GM21723 (cell line): Measurements from ENCODE around the gene FARSA.
"Not testable (repeated sequence)": the region's sequence is repeated elsewhere in the genome, so short reads cannot be mapped to it uniquely, and the experiment has no call there.

Experiments used
- ATAC-seq: cut with Tn5 transposase; IDR thresholded peaks from one replicate; pipeline ENCODE4 v1.9.1; 2021; ENCODE audit warnings: mild to moderate bottlenecking, moderate library complexity; ENCODE audit not compliant: unreplicated experiment

The FARSA gene

GRCh38 chr19:12891553-12892021 lies 41.9 kb downstream of the FARSA start:
- ATAC-seq: no peak

DNA sequence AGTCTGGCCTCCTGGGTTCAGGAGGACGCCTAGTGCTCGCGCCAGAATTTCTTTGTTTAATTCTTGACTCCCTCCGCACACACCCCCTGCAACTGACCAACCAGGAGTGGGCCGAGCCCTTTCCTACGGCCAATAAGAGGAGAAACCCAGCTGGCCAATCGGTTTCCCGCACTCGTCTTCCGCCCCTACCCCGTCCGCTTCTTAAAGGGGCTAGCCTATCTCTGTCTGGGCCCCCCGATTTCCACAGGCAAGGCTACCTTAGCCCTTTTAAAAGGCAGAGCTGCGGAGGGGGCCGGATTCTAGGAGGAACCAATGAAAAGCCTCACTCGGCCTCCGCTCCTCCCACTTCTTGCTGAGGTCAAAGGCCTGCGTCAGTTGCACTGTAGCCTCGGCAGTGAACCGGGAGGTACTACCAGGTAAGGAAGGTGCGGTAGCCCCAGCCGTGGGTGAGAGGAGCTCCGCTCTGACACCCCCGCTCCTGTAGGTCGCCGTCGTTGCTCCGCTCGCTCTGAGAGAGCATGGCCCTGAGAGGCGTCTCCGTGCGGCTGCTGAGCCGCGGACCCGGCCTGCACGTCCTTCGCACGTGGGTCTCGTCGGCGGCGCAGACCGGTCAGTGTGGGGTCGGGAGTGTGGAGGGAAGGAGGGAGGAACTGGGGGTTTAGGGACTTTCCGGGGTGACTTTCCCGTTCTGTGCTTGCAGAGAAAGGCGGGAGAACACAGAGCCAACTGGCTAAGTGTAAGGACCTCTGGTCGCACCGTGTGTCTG lies 42.5 kb downstream of the FARSA start, which contains the start of gene GCDH:
GCDH (plus strand) TSS at position 374 of the 766 bp plus-strand sequence; CDS start at position 519, 145 bp downstream.
- peak; percentile 87 for ATAC-seq

GRCh38 chr19:12890299-12890786 lies 43.2 kb downstream of the FARSA start:
- not testable (repeated sequence) for ATAC-seq

GRCh38 chr19:12888006-12888603 lies 45.4 kb downstream of the FARSA start:
- ATAC-seq: no peak

DNA sequence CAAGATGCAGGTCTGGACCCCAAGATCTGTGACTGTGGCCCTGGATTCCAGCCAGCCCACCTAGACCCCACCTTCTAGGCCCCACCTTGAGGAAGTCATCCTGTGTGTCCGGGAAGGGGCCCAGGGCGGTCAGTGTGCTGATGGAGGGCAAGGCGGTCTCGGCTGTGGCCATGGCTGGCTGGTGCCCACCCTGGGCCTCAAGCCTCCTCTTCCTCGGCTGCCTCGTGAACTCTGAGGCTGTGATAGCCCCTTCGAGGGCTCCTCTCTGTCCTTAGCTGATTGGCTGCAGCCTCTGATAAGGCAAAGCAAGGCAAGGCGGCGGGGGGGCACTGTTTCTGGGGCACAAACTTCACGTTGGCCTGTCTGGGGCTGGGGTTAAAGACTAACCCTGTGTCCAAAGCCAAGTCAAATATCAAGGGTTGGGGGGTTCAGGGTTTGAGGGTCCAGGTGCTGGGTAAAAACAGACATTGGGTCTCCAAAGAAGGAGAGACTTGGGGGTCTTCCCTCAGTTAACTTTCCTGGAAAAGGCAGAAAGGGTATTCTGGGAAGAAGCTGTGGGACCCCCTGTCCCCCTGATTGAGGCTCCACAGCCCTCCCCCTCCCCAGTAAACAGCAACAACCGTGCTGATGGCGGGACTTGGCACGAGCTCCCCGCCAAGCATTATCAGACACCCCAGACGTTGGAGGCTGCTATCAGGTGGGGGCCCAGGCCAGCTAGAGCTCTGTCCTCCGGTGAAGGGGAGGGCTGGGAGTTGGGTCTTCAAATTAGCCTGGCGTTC lies 46.4 kb downstream of the FARSA start, which contains the start of gene KLF1:
KLF1 (minus strand) TSS at position 233 of the 779 bp plus-strand sequence; CDS start at position 172, 61 bp downstream.
- ATAC-seq: no peak

- no peak for ATAC-seq
Measured at GRCh38 chr19:12886651-12886968, 46.9 kb downstream of the FARSA start.

- no peak for ATAC-seq
Measured at GRCh38 chr19:12885749-12886650, 47.5 kb downstream of the FARSA start.

DNA sequence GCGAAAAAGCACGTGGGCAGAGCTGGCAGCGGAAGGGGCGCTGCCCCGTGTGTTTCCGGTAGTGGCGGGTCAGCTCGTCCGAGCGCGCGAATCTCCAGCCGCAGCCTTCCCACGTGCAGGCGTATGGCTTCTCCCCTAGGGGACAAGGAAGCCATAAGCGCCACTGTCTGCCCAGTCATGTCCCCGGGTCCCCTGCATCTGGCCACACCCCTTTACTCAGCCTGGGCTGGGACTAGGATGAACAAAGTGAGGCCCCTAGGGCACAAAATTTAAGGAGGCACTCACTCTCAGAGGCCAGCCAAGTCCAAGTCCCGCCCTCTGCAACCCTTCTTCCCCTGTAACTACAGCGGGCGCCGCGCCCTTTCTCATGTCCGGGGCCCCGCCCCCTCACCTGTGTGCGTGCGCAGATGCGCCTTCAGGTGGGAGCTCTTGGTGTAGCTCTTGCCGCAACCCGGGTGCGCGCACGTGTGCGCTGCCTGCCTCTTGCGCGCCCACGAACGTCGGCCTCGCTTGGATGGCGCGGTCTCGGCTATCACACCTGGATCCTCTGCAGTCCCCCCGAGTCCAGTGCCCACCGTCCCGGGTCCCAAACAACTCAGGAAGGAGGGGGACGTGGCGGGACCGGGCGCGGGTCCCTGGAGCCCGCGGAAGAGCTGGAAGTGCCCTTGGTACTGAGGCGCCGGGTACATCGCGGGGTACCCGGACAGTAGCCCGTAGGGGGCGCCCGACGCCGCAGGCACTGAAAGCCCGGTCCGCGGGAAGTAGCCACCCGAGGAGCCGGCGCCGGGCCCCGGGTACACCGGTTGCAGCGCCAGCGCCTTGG lies 48.4 kb downstream of the FARSA start:
- no peak for ATAC-seq

DNA sequence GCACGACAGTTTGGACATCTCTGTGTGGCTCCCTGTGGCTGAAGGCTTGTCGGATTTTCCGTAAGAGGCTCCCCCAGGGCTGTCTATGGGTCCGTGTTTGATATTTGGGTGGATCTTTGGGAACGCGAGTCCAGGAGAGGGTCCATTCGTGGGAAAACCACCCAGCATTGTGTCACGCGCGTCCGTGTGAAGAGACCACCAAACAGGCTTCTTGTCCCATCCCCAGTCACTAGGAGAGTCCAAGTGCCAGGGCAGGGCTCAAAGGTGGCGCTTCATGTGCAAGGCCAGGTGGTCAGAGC lies 48.9 kb downstream of the FARSA start:
- no peak for ATAC-seq

DNA sequence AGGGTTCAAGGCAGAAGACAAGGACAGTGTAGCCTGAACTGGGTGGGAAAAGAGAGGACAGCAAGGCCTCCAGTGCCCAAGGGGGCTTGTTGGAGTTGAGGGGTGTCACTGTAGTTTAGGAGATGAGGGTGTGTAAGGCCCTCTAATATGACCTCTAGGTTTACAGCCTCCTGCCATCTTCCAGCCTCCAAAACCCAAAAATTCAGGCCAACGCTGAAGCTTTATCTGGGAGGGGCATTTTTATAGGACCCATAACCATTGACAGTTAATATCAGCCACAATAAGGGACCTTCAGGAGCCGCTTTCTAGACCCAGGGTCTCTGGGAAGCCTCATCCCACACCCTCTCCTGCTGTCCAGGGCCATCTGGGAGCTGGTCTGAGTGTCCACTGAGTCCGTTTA lies 49.3 kb downstream of the FARSA start:
- no peak for ATAC-seq

DNA sequence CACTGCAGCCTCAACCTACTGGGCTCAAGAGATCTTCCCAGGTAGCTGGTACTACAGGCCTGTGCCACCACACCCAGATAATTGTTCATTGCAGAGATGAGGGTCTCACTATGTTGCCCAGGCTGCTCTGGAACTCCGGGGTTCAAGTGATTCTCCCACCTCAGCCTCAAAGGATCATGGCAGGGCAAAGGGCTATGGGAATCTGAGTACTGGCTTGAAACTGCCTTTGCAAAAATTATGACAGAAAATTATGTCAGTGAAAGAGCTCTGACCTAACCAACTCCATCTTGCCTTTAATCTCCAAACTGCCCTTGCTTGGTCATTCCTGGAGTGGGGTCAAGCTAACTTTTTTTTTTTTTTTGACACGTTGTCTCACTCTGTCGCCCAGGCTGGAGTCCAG lies 50.9 kb downstream of the FARSA start:
- no peak for ATAC-seq

DNA sequence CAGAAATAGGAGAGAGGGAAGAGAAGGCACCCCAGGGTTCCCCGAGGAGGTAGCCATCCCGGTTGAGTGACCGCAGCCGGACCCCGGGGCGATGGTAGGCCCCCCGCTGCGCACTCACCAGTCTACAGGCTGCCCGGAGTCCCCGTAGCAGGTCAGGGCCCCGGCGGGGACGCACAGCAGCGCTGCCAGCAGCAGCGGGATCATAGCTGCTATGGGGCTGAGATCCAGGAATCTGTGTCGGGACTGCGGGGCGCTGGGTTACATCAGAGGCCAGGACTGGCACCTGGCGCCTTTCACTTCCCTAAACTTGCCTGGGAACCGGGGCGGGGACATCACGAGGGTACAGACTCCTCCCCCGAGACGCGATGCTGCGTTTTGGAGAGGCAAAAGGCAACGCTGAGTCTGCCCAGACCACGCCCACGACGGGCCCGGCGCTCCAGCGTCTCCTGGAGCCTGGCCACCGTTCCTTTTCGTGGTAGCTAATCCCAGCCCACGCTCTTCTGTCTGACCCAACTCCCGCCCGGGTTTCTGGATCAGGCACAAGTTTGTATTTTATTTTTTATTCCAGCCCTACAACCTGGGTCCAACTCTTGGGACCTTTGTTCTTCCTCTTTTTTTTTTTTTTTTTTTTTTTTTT lies 52.2 kb downstream of the FARSA start, which contains the start of gene DNASE2:
DNASE2 (minus strand) TSS at position 278 of the 637 bp plus-strand sequence; CDS start at position 204, 74 bp downstream.
- ATAC-seq: peak; percentile 80

DNA sequence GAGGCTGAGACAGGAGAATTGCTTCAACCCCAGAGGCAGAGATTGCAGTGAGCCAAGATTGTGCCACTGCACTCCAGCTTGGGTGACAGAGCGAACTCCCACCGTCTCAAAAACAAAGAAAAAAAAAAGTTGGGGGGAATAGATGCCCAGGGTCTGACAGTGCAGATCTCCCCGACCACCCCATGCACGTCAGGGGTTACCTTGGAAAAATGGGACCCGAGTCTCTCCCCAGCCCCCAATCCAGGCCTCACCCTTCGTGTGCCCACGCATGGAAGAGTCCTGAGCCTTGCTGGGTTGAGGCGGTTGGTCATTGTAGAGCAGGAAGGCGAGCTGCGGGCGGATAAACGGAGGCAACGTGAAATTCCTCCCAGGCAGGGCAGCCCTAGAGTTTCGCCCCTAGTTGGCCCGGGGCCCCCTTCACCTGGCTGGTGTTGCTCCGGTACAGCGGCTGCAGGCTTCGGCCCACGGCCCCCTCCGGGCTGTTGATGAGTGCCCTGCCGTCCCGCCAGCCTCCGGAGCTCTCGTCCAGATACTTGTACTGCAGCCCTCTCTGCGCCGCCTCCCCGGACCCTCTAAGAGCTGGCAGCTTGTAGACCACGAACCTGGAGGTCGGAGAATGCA lies 52.9 kb downstream of the FARSA start:
- peak; percentile 24 for ATAC-seq

- no peak for ATAC-seq
Measured at GRCh38 chr19:12875086-12875485, 58.4 kb downstream of the FARSA start.

GRCh38 chr19:12873891-12874745 lies 59.4 kb downstream of the FARSA start:
- no peak for ATAC-seq

GRCh38 chr19:12872941-12873890 lies 60.3 kb downstream of the FARSA start:
- ATAC-seq: no peak
